Stimulated activated CD8-positive, alpha-beta memory T cell treated with anti-CD3 and anti-CD28 coated beads, Interleukin-7, amount 100 ng/mL, for 24 hours (primary cell): ENCODE measurements around the gene LCK.
A peak's percentile ranks its signal among the peaks of the same experiment; 100 is the strongest.
"Not testable (repeated sequence)": the region's sequence is repeated elsewhere in the genome, so short reads cannot be mapped to it uniquely, and the experiment has no call there.

Experiments used
- DNase-seq: peaks from one replicate; pipeline ENCODE4 v3.0.0-alpha.2; 2020; ENCODE audit warnings: low read depth

LCK gene

GRCh38 chr1:32274646-32275340 is 23.7 kb downstream of the LCK start:
- no peak for DNase-seq

DNA sequence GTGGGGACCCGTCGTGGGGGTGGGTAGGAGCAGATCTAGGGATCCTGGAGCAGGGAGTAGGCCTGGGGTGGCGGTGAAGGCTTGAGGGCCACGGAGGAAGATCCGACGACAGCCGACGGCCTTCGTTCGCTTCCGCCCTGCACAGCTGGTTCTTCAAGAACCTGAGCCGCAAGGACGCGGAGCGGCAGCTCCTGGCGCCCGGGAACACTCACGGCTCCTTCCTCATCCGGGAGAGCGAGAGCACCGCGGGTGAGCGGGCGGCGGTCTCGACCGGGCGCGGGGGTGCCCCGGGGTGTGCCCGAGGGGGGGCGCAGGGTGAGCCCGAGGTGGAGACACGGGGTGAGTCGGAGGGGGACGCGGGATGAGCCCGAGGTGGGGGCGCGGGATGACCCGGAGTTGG is 24.4 kb downstream of the LCK start:
- DNase-seq: no peak

- DNase-seq: no peak
Measured at GRCh38 chr1:32276032-32276782, 25.1 kb downstream of the LCK start.

DNA sequence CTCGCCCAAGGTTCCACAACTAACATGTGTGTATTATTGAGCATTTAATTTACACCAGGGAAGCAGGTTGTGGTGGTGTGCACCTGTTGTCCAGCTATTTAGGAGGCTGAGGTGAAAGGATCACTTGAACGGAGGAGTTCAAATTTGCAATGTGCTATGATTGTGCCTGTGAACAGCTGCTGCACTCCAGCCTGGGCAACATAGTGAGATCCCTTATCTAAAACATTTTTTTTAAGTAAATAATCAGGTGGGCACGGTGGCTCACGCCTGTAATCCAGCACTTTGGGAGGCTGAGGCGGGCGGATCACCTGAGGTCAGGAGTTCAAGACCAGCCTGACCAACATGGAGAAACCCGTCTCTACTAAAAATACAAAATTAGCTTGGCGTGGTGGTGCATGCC is 33.7 kb downstream of the LCK start:
- not testable (repeated sequence) for DNase-seq

DNA sequence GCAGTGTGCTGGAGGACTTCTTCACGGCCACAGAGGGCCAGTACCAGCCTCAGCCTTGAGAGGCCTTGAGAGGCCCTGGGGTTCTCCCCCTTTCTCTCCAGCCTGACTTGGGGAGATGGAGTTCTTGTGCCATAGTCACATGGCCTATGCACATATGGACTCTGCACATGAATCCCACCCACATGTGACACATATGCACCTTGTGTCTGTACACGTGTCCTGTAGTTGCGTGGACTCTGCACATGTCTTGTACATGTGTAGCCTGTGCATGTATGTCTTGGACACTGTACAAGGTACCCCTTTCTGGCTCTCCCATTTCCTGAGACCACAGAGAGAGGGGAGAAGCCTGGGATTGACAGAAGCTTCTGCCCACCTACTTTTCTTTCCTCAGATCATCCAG is 34.6 kb downstream of the LCK start:
- no peak for DNase-seq

DNA sequence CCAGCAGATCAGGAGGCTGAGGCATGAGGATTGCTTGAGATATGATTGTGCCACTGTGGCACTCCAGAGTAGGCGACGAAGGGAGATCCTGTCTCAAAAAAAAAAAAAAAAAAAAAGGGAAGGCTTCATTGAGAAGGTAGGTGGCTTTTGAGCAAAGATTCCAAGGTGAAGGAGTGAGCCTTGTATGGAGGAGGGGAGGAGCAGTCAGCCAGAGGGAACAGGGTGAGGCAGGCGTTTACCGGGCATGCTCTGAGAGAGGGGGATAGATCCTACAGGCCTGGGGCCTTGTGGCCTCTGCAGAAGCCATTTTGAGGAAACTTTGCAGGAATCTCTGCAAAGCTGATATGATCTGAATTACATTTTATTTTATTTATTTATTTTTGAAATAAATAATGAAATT is 35.7 kb downstream of the LCK start:
- no peak for DNase-seq

GRCh38 chr1:32289256-32289655 is 38.2 kb downstream of the LCK start:
- no peak for DNase-seq

- DNase-seq: no peak
Measured at GRCh38 chr1:32291145-32291707, 40.2 kb downstream of the LCK start.

DNA sequence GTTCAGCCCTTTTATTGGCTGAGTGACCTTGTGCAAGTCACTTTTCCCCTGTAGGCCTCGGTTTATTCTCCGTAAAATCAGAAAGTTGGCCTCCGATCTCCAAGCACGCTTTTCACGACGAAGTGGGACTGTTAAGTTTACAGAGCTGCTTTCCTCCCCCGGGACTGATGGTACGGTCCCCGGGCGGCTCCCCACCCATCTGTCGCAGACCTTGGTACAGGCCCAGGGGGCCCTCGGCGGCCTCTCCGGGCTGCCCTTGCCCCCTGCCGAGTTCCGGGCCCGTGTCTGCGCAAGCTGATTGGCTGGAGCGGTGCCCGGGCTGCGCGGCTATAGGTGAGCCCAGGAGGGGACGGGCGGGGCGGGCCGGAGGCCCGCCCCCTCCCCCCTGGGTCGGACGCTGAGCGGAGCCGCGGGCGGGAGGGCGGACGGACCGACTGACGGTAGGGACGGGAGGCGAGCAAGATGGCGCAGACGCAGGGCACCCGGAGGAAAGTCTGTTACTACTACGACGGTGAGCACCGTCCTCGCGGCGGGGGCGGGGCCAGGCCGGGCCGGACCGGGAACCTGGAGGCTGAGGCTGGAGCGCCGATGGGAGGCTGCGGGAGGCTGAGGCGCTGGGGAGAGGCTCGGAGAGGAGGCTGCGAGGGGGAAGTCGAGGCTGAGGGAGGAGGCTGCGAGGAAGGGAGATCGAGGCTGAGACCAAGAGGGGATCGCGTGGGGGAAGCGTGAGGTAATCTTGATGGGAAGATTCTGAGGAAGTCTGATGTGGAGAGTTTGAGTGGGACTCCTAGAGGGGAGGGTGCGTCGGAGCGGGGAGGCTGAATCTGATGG is 40.9 kb downstream of the LCK start, which contains the start of gene HDAC1:
Gene HDAC1, plus strand, starts transcription at position 376 of the 831 bp plus-strand sequence. Its CDS starts 87 bp downstream, at position 463.
- DNase-seq: peak; percentile 91

- not testable (repeated sequence) for DNase-seq
Measured at GRCh38 chr1:32298211-32298610, 47.1 kb downstream of the LCK start.

- no peak for DNase-seq
Measured at GRCh38 chr1:32299327-32299726, 48.3 kb downstream of the LCK start.

- DNase-seq: no peak
Measured at GRCh38 chr1:32303358-32303757, 52.3 kb downstream of the LCK start.

DNA sequence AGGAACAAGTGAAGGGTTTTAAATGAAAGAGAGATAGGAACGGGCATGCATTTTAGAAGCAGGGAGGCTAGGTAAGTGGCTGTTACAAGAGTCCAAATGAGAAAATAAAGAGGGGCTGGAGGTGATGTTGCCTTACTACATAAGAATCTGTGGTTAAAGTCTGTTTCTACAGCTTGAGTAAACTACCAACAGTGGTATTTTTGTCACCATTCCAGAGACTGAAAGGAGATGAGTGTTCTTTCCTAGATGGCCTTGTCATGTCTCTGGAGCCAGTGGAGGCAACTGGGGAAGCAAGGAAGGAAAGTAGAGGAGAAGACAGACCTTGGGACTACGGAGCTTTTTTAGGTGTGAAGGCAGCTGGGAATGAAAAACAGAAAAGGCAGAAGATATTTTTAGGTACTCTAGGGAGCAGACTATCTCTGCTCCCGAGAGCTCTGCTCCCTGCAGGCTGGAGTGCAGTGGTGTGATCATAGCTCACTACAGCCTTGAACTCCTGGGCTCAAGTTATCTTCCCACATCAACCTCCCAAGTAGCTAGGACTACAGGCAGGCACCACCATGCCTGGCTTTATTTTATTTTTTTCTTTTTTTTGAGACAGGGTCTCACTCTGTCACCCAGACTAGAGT is 53.0 kb downstream of the LCK start:
- no peak for DNase-seq

- no peak for DNase-seq
Measured at GRCh38 chr1:32305310-32305709, 54.2 kb downstream of the LCK start.

DNA sequence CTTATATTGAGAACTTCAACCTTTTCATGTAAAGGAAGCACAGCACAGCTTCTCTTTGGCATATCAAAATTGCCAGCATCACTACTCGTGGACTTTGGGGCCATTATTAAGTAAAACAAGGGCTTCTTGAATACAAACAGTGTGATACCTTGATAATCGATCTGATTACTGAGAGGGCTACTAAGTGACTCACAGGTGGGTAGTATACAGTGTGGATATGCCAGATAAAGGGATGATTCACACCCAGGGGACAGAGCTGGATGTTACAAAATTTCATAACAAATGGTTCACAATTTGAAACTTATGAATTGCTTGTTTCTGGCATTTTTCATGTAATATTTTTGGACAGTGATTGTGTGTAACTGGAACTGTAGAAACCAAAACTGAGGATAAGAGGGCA is 56.3 kb downstream of the LCK start:
- DNase-seq: no peak

DNA sequence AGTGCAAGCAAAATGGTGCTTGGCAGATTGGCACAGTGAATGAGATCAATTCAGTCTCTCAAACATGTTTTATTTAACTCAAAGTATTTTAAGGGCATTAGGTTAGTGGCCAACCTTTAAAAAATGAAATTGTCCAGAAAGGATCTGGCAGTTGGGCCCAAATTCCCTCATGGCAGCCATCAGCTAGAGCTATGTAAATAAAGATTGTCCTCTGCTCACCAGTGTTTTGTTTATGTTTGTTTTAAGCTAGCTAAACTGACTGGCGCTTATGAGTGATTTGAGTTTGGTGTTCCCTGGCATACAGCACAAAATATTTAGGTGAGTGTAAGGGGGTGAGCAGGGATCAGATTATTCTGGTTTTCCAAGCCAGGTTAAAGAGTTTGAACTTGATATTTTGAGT is 58.9 kb downstream of the LCK start:
- DNase-seq: no peak

GRCh38 chr1:32311709-32312393 is 60.8 kb downstream of the LCK start:
- no peak for DNase-seq

- no peak for DNase-seq
Measured at GRCh38 chr1:32316903-32317277, 65.8 kb downstream of the LCK start.

DNA sequence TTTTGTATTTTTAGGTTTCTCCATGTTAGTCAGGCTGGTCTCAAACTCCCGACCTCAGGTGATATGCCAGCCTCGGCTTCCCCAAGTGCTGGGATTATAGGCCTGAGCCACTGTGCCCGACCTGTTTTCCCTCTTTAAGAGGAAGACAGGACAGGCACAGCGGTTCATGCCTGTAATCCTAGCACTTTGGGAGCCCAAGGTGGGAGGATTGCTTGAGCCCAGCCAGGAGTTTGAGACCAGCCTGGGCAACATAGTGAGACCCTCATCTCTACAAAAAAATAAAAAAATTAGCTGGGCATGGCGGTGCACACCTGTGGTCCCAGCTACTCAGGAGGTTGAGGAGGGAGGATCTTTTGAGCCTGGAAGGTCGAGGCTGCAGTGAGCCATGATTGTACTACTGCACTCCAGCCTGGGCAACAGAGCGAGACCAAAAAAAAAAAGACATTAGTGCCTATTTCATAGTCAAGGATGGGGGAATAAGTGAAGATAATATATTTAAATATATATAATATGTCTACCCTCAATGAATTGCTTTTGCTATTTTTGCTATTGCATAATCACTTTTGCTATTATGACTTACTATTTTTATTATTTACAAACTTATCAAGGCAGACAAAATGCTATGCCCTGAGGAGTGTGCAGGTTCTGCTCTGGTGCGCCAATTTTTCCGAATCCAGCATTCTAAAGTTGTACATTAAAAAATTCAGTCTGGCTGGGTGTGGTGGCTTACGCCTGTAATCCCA is 67.2 kb downstream of the LCK start:
- DNase-seq: no peak

DNA sequence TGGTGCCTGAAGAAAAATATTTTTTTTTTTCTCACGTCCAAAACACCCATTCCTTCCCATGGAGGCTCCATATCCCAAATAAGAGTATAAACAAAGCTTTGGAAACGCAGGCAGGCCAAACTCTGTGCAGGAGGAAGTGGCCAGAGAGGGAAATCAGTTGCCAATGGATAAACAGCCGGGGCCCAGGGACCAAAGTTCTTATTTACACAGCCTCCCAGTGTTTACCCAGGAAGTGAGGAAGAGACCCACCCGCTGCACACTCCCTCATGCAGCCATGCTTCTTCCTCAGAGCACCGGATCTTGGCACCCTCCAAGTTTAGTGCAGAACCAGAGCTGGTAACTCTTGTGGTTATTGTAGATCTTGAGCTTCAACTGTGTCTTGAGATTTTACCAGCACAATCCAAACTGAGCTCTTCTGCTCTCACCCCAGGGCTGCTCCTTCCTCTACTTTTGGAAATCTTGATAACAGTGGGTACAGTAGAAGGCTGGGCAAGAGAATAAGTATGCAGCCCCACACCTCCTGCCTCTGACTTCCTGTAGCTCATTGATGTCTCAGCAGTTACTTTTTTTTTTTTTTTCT is 70.7 kb downstream of the LCK start:
- no peak for DNase-seq
